Measurements from ENCODE around the gene BARX2. TPM values are rescaled to one million over a fixed set of nuclear protein-coding genes. Genes with fewer than 3 reads are reported as not detected.

Gene BARX2
- polyA plus RNA-seq, 1 of the 3 experiments (the other 2 are of a cell fraction) = not detected

DNA sequence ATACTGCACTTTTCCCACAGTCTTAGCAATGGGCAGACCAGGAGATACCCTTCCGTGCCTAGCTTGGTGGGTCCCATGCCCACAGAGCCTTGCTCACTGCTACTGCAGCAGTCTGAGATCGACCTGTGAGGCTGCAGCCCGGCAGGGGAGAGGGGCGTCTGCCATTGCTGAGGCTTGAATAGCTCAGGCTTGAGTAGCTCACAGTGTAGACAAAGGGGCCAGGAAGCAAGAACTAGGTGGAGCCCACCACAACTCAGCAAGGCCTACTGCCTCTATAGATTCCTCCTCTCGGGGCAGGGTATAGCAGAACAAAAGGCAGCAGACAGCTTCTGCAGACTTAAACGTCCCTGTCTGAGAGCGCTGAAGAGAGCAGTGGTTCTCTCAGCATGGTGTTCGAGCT, 118.1 kb downstream of the BARX2 start:
- H3K27ac ChIP-seq (ENCODE audit: low read depth in 2 of 2, low read length in 1 of 2) = no peak overlapping the region
- H3K4me2 ChIP-seq = no peak overlapping the region
- no peak for DNase-seq
- ChIA-PET CTCF (no interaction called here), POLR2A (no interaction called here)
- H2AFZ ChIP-seq (ENCODE audit: low read depth) = no peak overlapping the region
- H3K36me3 ChIP-seq (replicated peaks in 1 of 2; ENCODE audit: control insufficient read depth in 1 of 2, insufficient read depth in 2 of 2, low read length in 1 of 2) = no peaks in the 10 kb centered on the region
- no peaks in the 10 kb centered on the region for H3K27me3 ChIP-seq (ENCODE audit: insufficient read depth)
- no peak overlapping the region for H3K4me3 ChIP-seq (ENCODE audit: low read depth in 2 of 2, low read length in 1 of 2)
- H4K20me1 ChIP-seq (ENCODE audit: insufficient read depth) = no peaks in the 10 kb centered on the region
- 0% methylated on average over 3 of the region's 8 CpGs for WGBS (ENCODE audit: low lambda C conversion rate)
- no peaks in the 10 kb centered on the region for H3K9me2 ChIP-seq
- no peaks in the 10 kb centered on the region for H3K79me2 ChIP-seq (ENCODE audit: insufficient read depth)
- no peaks in the 10 kb centered on the region for H3F3A ChIP-seq (replicated peaks; ENCODE audit: insufficient read depth)
- no peaks in the 10 kb centered on the region for H3K9me3 ChIP-seq
- H3K4me1 ChIP-seq (ENCODE audit: control insufficient read depth in 1 of 2, insufficient read depth in 2 of 2, low read depth in 1 of 2, low read length in 1 of 2) = no peaks in the 10 kb centered on the region; a peak in 1 of 4 replicates
- TF ChIP-seq RFX5 (IDR thresholded peaks at IDR 0.05; ENCODE audit: low read length) (no peak), FOXJ3 (CRISPR knock-in tag; IDR thresholded peaks at IDR 0.05) (no peak), MXI1 (IDR thresholded peaks at IDR 0.05; ENCODE audit: low read depth, low read length) (no peak), TAF1 (IDR thresholded peaks at IDR 0.05; ENCODE audit: borderline replicate concordance, low read depth, low read length) (no peak), EZH2phosphoT487 (IDR thresholded peaks at IDR 0.05; ENCODE audit: borderline replicate concordance, low read depth) (no peak), CHD2 (IDR thresholded peaks at IDR 0.05; ENCODE audit: low read length, partially characterized antibody) (no peak), ELF1 (IDR thresholded peaks at IDR 0.05) (no peak), NRF1 (IDR thresholded peaks at IDR 0.05; ENCODE audit: low read depth, low read length) (no peak), JUND (IDR thresholded peaks at IDR 0.05) (no peak), TEAD4 (IDR thresholded peaks at IDR 0.05; ENCODE audit: borderline replicate concordance, insufficient read depth) (no peak)
- TF ChIP-seq, protein P1, sequence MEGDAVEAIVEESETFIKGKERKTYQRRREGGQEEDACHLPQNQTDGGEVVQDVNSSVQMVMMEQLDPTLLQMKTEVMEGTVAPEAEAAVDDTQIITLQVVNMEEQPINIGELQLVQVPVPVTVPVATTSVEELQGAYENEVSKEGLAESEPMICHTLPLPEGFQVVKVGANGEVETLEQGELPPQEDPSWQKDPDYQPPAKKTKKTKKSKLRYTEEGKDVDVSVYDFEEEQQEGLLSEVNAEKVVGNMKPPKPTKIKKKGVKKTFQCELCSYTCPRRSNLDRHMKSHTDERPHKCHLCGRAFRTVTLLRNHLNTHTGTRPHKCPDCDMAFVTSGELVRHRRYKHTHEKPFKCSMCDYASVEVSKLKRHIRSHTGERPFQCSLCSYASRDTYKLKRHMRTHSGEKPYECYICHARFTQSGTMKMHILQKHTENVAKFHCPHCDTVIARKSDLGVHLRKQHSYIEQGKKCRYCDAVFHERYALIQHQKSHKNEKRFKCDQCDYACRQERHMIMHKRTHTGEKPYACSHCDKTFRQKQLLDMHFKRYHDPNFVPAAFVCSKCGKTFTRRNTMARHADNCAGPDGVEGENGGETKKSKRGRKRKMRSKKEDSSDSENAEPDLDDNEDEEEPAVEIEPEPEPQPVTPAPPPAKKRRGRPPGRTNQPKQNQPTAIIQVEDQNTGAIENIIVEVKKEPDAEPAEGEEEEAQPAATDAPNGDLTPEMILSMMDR (IDR thresholded peaks at IDR 0.05) = no peak
- TF ChIP-seq, protein P2, sequence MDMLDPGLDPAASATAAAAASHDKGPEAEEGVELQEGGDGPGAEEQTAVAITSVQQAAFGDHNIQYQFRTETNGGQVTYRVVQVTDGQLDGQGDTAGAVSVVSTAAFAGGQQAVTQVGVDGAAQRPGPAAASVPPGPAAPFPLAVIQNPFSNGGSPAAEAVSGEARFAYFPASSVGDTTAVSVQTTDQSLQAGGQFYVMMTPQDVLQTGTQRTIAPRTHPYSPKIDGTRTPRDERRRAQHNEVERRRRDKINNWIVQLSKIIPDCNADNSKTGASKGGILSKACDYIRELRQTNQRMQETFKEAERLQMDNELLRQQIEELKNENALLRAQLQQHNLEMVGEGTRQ (IDR thresholded peaks at IDR 0.05; ENCODE audit: borderline replicate concordance, low read depth, low read length) = no peak
- TF ChIP-seq, protein P3, sequence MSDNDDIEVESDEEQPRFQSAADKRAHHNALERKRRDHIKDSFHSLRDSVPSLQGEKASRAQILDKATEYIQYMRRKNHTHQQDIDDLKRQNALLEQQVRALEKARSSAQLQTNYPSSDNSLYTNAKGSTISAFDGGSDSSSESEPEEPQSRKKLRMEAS (IDR thresholded peaks at IDR 0.05; ENCODE audit: low read depth) = no peak
- no peak overlapping the region for H3K9ac ChIP-seq

Other genes with a start within 250 kb of the BARX2 start
- 4.8 and 5.5 TPM in 2 replicates for gene ARHGAP32, start 183.5 kb upstream of the BARX2 start, polyA plus RNA-seq (2012; rRNA removed)